ENCODE data around the gene GYPB.
"Not testable (repeated sequence)": the region's sequence is repeated elsewhere in the genome, so short reads cannot be mapped to it uniquely, and the experiment has no call there.

GYPB gene

DNA sequence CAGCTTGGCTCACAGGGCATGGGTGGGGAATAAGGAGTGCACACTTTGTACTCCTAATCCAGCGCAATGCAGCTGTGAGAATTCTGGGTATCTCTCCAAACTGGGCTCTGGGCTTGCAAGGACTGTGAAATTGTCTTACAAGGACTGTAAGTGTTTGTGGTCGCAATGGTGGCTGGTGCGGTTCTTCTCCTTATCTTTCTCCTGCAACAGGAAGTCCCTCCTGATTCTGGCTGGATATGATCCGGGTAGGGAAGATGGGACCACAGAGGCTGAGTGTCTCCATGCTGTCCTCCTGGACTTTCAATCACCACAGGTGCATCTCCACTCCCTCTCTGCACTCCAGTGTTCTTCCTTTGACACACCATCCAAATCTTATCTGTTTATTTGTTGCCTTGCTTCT lies 58.1 kb downstream of the GYPB start:
- Histone ChIP-seq H3K4me3 (no peak overlapping the region), H3K4me1 (no peaks in the 10 kb centered on the region), H3K27me3 (no peaks in the 10 kb centered on the region), H3K27ac (no peak overlapping the region), H3K9me3 (no peaks in the 10 kb centered on the region), H3K36me3 (no peaks in the 10 kb centered on the region)
- no peak for DNase-seq
- TF ChIP-seq, protein P1, sequence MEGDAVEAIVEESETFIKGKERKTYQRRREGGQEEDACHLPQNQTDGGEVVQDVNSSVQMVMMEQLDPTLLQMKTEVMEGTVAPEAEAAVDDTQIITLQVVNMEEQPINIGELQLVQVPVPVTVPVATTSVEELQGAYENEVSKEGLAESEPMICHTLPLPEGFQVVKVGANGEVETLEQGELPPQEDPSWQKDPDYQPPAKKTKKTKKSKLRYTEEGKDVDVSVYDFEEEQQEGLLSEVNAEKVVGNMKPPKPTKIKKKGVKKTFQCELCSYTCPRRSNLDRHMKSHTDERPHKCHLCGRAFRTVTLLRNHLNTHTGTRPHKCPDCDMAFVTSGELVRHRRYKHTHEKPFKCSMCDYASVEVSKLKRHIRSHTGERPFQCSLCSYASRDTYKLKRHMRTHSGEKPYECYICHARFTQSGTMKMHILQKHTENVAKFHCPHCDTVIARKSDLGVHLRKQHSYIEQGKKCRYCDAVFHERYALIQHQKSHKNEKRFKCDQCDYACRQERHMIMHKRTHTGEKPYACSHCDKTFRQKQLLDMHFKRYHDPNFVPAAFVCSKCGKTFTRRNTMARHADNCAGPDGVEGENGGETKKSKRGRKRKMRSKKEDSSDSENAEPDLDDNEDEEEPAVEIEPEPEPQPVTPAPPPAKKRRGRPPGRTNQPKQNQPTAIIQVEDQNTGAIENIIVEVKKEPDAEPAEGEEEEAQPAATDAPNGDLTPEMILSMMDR (IDR thresholded peaks at IDR 0.05): no peak
- intact Hi-C loops (cut with DNase I; ENCODE audit: low total_unique reads): no loop called here

DNA sequence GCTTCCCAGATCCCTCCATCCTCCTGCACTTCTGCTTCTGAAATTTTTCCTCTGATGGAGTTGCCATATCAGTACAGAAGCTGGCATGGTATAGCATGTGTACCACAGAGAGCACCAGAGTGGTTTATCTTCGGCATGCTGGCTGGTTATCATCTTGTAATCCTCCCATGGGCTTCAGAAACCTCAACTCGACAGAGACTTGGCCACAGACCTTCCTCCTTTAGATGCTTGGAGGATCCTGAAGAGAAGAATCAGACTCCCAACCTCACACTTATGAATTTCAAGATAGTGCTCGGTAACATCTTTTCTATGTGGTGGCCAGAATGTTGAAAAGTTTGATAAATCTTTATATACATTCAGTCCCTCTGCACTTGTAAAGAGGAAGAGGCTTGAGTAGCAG lies 63.9 kb downstream of the GYPB start:
- DNase-seq: not testable (repeated sequence)

DNA sequence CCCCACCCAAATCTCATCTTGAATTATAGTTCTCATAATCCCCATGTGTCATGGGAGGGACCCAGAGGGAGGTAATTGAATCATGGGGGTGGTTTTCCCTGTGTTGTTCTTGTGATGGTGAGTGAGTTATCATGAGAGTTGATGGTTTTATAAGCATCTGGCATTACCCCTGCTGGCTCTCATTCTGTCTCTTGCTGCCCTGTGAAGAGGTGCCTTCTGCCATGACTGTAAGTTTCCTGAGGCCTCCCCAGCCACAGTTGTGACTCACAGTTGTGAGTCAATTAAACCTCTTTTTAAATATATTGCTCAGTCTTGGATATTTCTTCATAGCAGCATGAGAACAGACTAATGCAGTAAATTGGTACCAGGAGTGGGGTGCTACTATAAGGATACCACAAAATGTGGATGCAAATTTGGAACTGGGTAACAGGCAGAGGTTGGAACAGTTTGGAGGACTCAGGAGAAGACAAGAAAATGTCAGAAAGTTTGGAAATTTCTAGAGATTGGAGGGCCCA lies 67.7 kb downstream of the GYPB start:
- H3K4me1 ChIP-seq; H3K27me3 ChIP-seq; intact Hi-C loops (cut with DNase I; ENCODE audit: low total_unique reads); H3K4me3 ChIP-seq; H3K36me3 ChIP-seq; DNase-seq; H3K27ac ChIP-seq; H3K9me3 ChIP-seq: not testable (repeated sequence)

More for the DNA sequence above, 63.9 kb downstream of the GYPB start:
- H3K4me1 ChIP-seq; H3K36me3 ChIP-seq; H3K27me3 ChIP-seq; H3K9me3 ChIP-seq; H3K27ac ChIP-seq; intact Hi-C loops (cut with DNase I; ENCODE audit: low total_unique reads); H3K4me3 ChIP-seq: not testable (repeated sequence)

DNA sequence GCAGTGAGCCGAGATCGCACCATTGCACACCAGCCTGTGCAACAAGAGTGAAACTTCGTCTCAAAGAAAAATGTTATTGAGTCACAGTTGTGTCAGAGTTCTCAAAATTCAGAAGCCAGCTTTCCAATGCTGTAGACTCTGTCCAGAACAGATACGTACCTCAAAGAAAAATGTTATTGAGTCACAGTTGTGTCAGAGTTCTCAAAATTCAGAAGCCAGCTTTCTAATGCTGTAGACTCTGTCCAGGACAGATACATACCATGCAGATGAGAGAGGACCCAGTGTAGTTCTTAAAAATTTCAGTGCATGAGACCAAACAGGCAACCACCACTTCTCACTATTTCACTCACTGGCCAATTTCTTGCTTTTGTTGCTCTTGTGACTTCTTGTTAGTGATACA lies 68.2 kb downstream of the GYPB start:
- H3K27ac ChIP-seq; H3K36me3 ChIP-seq; H3K27me3 ChIP-seq; H3K9me3 ChIP-seq; intact Hi-C loops (cut with DNase I; ENCODE audit: low total_unique reads); H3K4me1 ChIP-seq; H3K4me3 ChIP-seq; DNase-seq: not testable (repeated sequence)

DNA sequence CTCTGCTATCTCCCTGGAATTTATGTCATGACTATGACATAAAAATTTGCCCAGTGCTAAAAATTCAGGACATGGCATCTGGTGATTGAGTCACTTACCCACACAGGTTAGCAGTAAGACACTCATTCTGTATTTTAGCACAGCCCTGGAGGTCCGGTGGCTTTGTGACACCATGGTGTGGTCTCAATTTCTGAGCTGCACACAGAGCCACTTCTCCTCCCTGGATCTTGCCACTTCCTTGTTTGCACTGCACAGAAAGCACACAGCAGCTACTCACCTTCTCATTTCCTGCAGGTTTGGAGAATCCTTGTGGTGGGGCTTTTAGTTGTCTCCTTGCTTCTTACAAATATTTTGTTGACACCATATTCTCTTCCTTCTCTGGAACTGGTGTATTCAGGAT lies 69.0 kb downstream of the GYPB start:
- intact Hi-C loops (cut with DNase I; ENCODE audit: low total_unique reads); H3K27me3 ChIP-seq; H3K27ac ChIP-seq; H3K4me3 ChIP-seq; DNase-seq; H3K36me3 ChIP-seq; H3K9me3 ChIP-seq; H3K4me1 ChIP-seq: not testable (repeated sequence)

DNA sequence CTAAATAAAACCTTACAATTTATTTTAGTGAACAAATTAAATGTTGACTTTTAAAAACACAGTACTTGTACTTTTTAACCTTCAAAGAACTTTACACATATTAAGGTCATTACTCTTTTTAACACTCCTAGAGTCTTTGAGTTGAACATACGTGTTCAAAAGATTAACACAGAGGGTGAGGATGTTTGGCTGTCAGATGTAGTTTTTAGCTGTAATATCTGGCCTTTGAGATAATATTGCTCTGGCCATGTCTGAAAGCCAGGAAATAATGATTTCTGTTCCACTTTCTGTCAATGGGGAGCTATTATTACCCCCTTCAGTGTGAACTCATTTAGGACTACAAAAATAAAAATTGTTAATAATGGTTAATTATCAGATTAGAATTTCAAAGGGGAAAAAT lies 71.7 kb downstream of the GYPB start:
- intact Hi-C loops (cut with DNase I; ENCODE audit: low total_unique reads): not testable (repeated sequence)

More for the DNA sequence above, 71.7 kb downstream of the GYPB start:
- not testable (repeated sequence) for H3K27me3 ChIP-seq, H3K4me1 ChIP-seq, H3K27ac ChIP-seq, H3K9me3 ChIP-seq, H3K36me3 ChIP-seq, H3K4me3 ChIP-seq, DNase-seq

Data from tibial artery (tissue), 4 donors.